GM18858 (cell line): Measurements from ENCODE around the gene ITGA3.
"Not testable (repeated sequence)": the region's sequence is repeated elsewhere in the genome, so short reads cannot be mapped to it uniquely, and the experiment has no call there.

Experiments
- ATAC-seq: cut with Tn5 transposase; IDR thresholded peaks from one replicate; pipeline ENCODE4 v1.9.1; 2021; ENCODE audit not compliant: unreplicated experiment

Gene ITGA3

DNA sequence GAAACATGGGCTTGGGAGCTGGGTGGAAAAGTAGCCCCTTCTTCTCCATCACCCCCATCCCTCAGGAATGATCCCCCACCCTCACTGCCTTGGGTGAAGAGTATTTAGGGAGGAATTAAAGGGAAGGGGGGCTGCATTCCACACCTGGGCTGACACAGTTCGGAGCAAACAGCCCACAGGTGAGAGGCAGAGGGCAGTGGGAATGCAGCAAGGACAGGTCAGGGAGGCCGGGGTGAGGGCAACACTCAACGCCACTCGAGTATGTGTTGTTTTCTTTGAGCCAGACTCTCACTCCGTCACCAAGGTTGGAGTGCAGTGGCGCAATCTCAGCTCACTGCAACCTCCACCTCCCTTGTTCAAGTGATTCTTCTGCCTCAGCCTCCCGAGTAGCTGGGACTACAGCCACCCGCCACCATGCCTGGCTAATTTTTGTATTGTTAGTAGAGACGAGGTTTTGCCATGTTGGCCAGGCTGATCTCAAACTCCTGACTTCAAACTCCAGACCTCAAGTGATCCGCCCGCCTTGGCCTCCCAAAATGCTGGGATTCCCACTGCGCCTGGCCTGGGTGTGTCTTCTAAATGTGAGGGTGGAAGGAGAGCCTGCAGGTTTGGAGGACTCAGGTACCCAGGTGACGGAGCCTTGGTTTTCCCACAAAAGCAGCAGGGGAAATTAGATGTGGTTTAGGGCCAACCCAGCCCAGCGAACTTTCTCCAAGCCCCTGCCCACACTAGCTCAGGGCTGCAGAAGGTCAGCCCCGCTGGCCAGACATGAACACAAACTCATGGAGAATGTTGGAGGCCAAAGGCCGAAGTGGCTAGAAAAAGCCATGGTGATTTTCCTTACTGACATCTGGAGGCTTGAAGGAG lies 21.2 kb upstream of the ITGA3 start:
- ATAC-seq, result no peak

DNA sequence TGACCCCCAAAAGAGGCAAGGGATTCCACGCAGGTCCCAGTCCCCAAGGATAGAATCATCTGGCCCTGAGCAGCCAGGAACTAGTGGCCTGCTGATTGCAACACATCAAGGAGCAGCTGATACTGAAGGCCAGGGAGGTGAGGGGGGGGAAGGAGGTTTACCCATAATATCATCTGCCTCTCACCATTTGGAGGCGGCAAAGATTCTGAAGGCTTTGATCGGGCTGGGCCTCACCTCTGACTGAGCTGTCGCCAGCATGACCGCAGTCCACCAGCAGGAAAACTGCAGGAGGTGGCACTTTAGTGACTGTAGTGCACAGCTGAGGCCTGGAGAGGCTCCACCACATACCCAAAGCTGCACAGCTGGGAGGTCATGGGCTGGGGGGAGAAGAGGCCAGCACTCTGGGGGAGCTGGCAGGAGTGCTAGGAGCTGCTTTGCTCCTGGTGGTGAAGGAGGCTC lies 20.5 kb upstream of the ITGA3 start:
- no peak for ATAC-seq

DNA sequence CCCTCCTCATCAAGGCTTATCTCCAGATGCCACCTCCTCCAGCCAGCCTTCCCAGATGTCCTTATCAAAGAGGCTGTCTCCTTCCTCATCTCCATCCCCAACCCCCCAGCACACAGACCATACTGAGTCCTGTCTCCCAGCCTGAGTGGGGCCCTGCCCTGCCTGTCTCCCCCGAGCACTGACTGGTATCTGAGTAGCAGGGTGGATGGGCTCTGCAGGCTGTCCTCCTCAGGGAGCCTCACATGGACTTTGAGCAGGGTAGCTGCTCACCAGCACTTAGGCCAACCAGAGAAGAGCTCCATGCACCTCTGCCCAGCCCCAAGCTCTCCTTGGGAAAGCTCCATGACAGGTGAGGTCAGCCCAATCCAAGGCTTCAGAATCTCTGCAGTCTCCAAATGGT lies 20.0 kb upstream of the ITGA3 start:
- no peak for ATAC-seq

DNA sequence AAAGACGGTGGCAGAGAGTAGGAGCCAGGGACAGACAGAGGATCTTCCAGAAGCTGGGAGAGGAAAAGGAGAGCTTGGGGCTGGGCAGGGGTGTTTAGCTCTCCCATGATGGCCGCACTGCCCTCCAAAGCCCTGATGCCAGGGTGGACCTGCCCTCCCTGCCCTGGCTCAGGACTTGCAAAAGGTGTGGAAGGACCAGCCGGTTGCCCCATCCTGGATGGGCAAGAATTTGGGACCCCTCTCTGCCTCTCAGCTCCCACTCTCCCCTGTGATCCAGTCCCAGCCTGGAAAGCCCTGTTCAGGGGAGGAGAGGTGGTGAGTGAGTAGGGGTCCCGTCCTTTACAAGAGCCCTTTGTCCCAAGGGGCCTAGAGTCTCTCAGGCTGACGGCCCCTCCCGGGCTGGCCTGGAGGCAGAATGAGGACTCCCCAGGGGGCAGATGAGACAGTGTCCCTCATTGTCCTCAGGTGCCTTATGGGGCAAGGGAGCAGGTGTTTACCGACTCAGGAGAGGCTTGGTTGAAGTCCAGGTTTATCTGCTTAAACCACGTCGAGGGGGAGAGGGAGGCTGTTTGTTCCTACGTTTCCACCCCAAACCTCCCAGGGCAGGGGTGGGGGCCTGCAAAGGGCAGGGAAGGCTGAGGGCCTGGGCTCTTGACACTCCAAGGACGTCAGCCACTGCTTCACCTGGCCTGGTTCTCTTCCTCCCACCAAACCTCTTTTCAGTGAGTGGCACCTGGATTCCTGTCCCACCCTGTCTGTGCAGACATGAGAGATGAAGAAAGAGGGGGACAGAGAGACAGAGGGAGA lies 19.3 kb upstream of the ITGA3 start:
- ATAC-seq, result no peak

DNA sequence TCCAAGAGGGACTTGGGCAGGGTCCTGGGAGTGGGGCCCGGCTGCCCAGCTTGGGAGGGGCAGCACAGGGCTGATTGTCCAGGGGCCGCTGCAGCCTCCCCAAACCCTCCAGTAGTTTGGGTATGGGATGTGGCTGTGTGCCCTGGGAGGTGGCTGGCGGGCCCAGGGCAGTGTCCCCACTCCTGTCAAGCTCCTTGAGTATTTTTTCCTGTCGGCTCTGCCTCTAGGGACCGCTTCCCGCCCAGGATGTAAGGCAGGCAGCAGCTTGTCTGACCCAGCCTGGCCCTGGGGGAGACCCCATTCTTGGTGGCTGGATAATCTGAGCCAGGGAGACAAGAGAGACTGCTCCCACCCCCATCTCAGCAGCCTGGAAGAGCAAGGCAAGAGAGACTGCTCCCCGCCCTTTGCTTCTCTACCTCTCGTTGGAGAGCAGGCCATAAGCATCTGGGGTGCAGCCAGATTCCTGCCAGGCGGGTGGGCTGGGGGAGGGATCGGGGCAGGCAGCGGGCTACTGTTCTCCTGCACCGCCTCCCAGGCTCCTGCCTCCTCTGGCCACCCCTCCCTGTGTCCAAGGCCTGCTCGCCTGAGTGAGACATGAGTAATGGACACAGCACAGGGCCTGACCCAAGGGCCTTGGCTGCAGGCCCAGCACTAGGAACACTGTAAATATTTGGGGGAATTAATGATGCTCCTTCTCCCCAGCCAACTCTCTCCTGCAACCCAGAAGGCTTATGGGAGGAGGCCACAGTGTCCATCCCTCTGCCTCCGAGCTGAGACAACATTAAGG lies 18.4 kb upstream of the ITGA3 start:
- no peak for ATAC-seq

DNA sequence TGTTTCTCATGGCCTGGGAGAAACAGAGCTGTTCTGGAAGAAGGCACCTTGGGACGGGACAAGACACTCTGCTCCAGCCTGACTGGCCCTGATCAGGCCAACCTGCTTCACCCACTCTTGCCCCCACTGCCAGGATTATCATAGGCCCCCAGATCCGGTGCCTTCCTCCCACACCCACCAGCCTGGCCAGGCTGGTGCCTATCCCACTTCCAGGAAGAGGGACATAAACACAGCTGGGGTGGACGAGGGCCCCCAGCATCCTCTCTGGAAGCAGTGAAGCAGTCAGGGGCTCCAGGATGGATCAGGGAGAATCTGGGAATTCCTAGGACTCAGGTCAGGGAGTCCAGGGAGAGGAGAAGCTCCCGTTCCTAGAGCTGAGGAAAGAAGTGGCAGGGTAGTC lies 16.9 kb upstream of the ITGA3 start:
- ATAC-seq, result no peak

DNA sequence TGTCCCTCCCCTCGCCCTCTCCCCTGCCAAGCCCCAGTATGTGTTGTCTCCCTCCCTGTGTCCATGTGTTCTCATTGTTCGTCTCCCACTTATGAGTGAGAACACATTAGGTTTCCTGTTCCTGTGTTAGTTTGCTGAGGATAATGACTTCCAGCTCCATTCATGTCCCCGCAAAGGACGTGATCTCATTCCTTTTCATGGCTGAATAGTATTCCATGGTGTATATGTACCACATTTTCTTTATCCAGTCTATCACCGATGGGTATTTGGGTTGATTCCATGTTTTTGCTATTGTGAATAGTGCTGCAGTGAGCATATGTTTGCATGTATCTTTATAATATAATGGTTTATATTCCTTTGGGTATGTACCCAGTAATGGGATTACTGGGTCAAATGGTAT lies 15.4 kb upstream of the ITGA3 start:
- not testable (repeated sequence) for ATAC-seq

DNA sequence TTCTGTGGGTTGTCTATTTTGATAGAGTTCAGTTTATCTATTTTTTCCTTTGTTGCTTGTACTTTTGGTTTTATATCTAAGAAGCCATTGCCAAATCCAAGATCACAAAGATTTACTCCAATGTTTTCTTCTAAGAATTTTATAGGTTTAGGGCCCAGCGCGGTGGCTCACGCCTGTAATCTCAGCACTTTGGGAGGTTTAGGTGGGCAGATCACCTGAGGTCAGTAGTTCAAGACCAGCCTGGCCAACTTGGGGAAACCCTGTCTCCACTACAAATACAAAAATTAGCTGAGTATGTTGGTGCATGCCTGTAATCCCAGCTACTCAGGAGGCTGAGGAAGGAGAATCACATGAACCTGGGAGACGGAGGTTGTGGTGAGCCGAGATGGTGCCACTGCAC lies 13.7 kb upstream of the ITGA3 start:
- ATAC-seq, result no peak

DNA sequence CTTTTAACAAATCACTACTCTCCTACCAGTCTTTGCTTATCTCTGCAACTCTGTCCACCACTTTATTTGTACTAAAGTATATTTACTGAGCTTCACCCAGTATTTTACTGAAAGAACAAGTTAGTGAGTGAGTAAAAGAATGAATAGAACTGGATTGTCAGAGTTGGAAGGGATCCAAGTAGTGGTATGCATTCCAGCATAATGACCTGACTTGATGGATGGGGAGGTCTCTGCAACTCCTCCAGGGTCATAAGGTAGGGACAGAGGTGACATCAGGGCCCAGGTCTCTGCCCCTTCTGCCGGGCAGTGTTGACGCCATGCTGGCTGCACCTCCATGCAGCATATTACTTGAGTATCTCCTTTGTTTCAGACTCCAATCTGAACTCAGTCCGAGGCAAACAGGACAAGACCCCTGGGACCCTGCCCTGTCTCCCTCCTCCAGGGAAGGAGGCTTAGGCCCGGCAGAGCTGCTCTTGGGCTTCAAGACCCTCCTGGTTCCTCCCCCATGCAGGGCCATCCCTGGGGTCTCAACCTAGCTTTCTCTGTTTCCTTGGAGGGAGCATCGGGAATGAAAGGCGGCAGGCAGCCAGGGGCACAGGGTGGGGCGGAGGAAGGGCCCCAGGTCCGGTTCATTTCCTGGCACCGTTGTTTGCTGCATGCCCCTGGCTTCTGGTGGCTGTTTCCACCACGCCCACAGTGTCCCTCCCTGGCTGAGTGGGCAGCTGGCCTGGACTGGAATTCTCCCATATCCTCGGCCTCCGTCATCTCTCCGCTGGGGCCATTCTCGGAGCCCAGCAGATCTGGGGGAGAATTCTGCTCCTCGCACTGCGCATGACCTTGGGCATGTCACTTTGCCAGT lies 12.4 kb upstream of the ITGA3 start:
- ATAC-seq, result no peak

DNA sequence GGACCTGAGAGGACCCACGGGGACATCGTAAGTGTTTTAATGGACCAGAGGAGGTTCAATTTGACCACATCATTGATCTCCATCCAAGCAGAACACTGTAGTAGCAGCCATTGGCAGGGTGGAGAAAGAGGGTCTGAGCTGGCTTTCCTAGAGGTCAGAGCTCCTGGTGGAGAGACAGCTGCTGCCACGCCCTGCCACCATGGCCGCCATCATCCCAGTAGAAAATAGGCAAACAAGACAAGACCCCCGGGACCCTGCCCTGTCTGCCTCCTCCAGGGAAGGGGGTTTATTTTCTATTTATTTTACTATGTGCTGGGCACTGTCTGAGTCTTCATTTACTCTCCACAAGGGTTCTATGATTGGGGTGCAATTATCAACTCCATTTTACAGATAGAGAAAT lies 11.4 kb upstream of the ITGA3 start:
- no peak for ATAC-seq

DNA sequence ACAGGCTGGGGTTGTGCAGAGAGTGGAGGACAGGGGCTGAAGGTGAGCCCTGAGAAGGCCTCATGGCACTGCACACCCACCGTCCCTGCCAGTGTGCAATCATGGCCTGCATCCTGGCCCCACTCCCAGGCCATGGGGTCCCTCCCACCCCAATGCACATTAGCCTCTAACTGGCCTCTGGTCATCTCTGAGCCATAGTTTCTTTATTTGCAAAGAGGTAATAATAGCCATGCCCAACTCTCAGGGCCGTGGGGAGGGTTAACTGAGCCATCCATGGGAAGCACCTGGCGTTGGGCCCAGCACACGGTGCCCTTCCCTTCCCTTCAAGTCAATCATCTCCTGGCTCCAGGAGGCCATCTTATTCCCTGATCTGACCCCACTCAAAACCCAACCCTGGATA lies 10.8 kb upstream of the ITGA3 start:
- no peak for ATAC-seq

DNA sequence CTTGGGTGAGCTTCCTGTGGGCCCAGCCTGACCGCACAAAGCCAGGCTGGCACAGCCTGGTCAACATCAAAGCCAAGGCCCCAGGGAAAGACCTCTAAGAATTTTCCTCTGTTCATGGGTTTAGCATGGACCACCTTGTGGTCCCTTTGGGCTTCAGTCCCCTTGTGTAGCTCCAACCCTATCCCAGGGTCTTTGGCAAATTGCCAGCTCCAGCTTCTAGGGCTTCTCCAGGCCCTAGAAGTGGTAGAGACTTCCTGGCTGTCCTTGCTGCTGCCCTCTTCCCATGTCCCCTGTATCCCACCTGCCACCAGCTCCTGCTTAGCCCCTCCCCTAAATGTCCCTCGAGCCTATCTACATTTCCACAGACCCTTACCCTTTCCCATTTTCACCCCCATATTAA lies 9.7 kb upstream of the ITGA3 start:
- no peak for ATAC-seq

DNA sequence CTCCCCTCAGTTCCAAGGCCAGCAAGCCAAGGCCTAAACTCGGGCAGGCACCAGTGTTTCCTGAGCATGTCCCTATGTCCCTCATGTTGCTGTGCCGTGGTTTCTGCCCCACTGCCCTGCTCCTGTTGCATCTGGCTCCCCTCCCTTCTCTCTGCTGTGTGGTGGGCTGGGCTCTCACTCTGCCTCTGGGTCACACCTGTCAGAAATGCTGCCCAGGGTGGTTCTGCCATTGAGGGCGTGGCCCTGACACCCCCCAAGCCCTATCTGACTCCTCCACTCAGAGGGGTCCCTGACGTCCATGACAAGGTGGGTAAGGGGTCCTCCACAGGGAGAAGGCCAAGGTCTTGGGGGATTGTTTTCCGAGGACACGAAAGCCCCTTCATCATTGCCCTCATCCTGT lies 9.2 kb upstream of the ITGA3 start:
- ATAC-seq, result no peak

DNA sequence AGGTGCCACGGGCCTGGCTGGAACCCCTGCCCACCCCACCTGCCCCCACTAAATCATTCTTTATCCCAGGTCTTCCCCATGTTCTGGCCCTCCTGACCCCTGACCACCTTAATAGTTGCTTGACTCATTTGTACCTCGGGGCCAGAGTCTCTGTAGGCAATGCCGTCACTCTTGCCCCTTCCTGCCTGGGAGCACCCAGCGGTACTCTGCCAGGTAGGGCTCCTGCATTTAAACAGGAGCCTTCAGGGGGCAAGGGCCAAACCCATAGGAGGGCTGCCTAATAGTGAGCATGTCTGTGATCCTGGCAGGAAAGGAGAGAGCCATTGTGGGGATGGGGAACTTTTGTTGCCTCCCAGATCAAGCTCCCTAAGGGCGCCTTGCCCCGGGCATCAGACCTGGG lies 8.8 kb upstream of the ITGA3 start:
- no peak for ATAC-seq

DNA sequence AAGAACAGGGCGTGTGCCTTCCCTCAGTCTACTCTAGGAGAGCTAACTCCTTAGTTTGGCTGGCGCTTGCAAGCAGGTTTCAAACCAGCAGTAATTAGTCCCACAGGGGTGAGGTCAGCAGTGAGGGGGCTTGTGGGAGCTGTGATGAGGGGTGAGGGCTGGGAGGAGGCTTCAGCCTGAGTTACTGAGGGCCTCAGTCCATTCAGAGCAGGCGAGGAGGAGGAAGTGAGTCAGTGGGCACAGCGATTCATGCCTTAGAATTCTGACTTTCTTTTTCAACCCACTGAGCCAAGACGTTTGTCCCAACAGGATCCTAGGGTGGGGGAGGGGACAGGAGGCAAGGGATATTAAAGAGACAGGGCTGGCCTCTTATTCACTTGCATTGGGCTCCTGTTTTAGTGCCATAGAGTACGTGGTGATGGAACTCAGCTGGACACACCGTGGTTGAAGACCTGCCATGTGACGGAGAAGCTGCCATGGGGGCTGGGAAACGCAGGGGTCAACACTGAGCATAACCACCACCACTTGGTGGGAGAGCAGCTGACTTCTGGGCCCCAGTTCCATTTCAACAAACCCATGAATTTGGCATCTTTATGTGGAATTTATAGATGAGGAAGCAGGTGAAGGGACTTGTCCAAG lies 8.3 kb upstream of the ITGA3 start:
- ATAC-seq, result no peak

DNA sequence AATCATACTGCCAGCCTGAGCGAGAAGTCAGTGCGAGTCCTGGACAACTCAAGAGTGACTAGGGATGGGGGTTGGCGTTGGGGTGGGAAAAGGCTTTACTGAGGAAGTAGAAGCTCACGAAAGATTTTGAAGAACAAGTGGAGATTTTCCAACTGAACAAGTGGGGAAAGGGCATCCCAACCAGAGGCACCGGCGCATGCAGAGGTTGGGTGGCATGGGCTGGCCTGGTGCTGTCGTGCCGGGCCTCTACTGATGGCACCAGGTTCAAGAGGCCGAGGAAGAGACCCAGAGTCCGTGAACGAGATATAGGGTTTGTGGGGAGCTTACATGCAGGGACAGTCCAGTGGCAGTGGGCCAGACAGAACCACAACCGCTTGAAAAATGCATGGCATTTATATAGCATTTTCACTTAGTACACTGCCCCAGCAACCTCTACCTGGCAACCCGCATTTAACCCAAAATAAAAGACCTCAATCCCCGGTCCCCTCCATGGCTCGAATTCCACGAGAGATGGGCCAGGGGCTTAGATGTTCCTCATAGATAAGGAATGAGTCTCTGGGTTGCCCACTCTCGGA lies 7.7 kb upstream of the ITGA3 start:
- no peak for ATAC-seq

DNA sequence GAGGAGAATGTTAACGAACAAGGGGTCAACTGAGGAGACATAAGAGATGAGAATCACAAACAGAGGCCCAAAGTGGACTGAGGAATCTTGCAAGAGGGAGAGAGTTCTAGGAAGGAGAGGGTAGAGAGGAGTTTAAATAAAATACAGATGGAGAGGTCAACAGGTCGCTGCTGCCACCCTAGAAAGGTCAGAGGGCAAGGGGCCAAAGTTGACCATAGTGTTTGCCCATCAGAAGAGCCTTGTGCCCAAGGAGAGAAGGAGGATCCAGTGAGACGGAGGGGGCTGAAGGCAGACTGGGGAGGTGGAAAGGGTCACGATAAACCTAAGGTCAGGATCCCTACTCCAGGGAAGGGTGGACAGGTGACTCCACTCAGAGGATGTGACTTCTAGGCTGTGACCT lies 6.9 kb upstream of the ITGA3 start:
- ATAC-seq, result no peak

DNA sequence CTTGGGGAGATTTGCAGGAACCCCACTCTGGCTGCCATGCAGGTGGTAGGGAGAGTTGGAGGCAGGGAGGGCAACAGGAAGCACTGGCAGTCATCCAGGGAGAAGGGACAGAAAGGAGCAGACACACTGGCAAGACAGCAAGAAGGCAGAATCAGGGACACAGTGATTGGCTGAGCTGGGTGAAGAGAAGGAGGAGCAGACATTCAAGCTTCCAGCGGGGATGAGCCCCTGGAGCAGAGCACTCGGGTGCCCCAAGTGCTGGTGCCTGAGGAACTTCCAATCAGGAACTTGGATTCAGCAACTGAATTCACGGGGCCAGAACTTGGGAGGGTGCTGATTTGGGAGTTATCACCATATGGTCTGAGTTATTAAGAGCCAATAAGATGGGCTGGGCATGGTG lies 6.3 kb upstream of the ITGA3 start:
- ATAC-seq, result no peak

DNA sequence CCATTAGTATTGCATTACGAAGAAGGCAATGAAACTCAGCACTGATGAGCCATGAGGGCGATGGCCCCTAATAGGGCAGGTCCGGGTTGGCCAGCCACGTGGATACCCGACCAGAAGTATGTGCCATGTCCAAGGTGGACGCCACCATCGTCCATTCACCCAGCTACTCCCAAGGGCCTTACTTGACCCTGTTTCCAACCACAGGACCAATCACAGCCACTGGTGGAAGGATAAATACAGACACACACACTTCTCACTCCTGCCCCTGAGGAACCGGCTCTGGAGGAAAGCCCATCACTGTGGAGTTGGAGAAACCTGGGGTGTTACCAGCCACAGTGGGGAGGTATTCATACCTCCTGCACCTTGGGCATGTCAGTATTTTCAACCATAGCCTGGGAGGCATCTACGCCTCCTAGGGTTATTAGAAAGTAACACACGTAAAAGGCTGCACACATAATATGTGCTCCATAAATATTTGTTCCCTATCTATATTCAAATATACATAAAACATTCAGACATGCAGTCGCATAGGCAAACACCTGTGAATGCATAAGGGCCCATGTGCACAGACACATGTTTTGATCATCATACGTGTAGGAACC lies 5.4 kb upstream of the ITGA3 start:
- ATAC-seq, result no peak
